ENCODE measurements around the gene NDUFAF4.

NDUFAF4 gene

DNA sequence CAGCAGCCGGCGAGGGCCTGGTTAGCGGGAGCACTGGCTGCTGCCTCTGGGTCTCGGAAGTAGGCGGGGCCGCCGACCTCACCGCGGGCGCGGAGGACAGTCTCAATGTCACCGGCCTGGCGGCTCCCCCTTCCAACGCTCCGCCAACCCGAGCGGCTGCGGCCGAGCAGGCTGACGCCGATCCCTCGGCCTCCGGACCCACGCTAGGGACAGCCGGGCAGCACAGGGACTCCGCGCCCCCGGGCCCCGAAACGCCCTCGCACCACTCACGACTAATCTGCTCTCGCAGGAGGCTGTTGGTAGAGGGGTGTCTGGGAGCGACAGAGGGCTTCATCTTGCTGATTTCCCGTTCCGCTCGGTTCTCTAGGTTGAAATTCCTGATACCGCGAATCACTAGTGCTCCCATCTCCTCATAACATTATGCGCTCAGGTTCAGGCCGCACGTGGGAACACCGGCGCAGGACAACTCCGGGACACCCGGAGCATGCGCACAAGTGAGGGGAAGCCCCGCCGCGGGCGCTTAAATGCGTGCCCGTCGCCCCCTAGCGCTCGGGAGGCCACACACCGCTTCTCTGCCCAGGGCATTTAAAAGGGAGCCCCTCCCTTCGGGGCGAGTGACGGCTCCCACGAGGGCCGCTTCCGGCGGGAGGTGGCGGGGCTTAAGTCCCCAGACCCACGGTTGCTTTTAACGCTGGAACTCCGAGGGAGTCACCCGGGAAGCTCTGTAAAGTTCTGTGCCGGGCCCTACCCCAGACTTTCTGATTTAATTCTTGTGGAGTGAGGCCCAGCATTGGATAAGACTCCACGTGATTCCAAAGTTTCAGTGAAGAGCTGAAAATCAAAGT, at the start of gene NDUFAF4:
NDUFAF4 (minus strand) TSS at position 496 of the 845 bp plus-strand sequence; CDS start at position 406, 90 bp downstream.
- peak; percentile 97 for DNase-seq

DNA sequence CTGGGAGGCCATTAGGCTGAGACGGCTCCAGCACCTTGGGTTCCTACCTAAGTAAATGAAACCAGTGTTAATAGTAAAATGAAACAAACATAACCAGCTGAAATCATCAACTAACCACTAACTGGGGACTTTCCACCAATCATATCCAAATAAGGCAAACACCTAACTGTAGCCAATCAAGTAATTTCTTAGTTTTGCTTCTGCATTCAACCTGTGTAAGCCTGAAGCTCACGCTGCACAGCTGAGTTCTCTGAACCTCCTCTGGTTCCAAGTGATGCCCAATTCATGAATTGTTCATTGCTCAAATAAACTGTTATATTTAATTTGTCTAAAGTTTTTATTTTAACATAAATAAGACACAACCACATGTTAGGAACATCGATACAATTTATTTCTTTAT, 49.4 kb upstream of the NDUFAF4 start:
- DNase-seq, result no peak

DNA sequence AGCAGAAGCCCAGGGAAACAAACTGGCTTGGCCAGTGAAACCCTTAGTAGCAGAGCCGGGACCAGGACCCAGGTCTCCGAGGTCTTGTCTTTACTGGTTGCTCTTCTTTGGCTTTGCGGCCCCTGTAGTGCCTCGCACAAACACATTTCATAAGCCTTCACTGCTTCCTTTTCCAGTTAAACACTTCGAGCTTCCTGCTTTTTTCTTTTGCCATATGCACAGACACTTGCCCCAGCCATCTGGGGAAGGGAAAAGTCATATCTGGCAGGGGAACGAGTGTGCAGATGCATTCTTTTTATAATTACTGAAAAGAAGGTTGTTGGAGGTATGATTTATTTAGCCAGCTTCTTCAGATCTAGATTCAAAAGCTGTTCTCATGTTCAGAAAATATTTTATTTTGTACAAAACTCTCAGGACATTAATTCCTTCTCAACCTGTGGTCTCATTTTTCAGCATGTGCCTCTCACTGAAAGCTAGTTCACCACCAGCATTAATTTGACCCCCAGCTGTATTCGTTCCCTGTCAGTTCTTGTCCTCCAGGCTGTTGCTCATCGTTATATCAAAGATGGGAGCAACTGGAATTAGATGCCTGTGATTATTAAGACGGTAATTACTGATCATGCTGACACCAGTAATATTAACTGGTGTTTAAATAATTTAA, 46.0 kb upstream of the NDUFAF4 start:
- DNase-seq, result no peak

DNA sequence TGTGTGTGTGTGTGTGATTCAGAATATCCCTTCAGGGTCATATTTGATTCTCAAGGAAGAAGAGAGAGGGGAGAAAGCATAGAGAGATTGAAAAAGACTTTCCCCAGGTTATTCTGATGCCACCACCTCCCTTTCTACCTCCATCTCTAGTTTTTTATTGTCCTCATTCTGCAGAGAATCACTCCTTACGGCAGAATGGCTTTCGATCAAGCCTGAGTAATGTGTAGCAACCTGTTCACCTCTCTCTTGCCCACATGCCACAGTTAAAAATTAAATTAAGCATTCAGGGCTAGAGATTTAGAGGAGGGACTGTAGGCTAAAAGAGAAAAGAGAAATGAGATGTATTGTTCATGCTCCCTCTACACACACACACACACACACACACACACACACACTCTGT, 45.0 kb upstream of the NDUFAF4 start:
- no peak for DNase-seq

DNA sequence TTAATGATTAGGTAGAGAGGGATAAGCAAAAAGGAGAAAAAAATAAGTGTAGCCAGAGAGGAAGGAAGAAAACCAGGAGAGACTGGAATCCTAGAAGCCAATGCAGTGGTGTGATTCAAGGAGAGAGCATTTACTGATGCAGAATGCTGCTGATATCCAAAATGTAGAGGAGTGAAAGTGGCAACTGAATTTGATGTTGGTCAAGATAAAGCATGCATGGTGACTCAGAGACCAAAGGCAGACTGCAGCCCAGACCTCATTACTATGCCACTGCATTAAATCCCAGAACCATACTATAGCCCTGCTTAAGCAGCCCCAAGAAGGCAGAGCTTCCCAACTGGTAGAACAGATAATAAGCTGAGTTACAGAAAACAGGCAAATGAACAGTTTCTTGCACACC, 42.6 kb upstream of the NDUFAF4 start:
- no peak for DNase-seq

DNA sequence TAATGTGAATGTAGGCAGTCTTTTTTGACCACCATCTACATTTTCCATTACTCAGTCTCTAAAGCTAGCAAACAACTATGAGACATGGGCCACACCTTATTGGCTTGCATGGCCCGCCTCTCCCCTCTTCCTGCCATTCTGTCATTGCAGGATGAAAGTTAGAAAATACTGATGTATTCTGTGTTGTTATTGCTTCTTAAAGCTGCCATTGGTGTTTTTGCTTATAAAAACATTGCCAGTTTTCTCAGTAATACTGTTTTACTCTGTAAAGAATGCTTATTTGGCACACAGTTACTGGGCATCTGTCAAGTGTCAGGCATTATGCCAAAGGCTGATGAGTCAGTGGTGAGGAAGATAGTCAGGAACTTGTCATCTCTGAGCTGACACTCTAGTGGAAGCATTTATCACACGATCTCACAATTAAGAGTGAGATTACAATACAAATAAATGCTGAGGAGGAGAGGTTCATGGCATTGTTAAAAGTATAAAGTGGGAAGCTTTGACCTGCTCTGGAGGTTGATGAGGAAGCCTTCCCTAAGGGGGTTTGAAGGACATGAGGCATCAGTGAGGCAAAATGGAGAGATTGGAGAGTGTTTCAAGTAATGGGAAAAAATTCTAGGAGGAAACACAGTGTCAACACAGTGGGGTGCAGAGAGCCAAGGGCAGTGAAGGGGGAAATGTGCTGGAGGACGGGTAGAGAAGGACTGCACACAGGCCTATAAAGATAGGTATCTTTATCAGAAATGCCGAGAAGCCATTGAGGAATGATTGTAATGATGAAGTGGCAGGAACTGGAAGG, 41.5 kb upstream of the NDUFAF4 start:
- DNase-seq, result peak; percentile 59

DNA sequence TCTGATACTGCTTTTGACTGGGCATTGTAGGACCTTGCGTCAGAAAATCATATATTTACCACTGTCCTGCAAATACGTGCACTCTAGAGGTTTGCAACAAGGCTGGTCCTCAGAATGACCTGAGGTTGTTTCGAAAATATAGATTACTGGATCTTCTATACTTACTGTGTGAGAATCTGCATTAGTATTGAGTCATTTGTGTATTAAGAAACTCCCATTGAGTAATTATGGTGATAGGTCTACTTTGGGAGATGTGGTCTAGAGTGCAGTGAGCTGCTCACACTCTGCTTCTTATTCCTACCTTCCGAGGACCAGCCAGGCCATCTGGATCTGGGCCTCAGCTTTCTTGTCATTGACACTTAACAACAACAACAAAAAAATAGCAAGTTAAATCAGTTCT, 36.4 kb upstream of the NDUFAF4 start:
- no peak for DNase-seq

DNA sequence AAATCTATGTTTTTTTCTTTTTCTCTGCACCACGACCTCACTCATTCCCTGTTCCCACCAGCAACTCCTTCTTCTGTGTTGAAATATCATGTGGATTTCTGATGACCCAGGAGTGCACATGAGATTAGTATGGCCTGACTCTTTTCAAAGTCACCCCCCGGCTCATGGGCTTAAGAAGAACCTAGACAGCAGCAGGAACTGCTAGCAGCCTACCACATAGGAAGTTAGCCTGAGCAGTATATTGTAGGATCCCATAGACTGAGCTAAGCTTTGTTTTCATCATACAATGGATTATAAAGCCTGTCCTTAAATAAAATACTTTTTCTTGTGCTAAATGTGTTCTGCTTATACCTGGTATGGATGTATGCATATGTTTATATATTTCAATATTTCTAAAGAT, 33.5 kb upstream of the NDUFAF4 start:
- no peak for DNase-seq

DNA sequence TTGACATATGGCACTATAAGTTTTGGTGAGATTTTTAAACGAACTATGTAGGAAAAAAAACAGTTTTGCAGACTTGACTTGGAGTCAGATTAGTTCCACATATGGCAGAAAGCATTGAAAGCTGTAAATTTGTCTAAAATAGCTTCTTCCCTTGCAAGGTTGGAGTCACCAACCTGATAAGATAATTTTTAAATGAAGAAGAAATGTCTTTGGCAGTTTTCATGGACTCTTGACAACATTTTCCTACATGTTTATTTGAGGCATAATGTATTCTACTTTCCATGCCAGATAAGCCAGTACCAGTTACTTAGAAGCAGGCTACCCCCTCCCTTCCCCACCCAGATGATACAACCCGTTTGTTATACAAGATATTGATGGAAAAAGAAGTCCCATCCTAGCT, 32.0 kb upstream of the NDUFAF4 start:
- no peak for DNase-seq

DNA sequence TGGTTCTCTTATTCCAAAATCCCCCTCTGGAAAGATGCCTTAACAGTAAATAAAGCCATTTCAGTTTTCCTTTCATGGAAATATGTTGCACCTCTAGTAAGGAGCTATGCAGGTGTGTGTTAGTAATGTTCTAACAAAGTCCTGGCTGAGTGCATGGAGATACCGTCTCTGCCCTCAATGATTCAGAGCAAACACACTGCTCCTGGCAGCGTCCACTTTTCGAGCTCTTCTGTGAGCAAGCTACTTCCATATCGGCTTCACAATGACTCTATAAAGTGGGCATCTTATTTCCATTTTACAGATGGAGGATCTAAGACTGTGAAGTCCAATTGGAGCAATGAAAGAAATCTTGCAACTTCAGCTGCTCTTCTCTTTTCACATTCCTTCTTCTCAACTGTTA, 30.0 kb upstream of the NDUFAF4 start:
- DNase-seq, result no peak

DNA sequence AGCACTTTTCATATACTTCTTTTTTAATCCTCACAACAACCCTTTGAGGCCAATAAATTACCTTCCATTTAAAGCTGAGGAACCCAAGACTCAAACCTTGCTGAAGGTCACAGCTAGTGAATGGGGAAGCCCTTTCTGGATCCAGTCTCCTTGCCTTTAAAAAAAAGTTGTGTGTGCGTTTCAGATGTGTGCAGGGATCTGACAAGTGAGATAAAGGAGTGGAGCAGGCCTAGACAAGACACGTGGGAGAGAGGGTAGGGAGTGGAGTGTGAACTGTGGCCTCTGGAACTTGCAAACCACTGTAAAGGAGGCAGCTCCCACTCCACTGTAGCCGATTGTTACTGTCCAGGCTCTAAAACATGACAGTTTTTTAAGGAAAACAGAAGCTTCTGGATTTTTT, 28.7 kb upstream of the NDUFAF4 start:
- no peak for DNase-seq

DNA sequence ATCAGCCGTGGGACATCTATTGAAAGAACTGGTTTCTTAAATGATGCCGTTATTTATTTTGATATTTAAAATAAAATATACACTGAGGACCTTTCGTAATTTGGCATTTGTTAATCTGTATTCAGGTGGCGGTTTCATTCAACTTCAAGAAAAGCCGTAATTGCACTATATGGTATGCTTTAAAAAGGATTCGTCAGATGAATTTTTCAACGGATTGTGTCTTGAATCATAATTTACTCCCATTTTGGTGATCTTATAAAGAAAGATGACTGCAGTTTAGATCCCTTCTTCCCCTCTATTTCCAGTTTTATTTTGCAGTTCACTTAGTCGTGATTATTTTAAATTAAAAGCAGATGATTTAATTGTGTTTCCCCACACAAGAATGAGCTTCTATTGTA, 27.6 kb upstream of the NDUFAF4 start:
- DNase-seq, result no peak

DNA sequence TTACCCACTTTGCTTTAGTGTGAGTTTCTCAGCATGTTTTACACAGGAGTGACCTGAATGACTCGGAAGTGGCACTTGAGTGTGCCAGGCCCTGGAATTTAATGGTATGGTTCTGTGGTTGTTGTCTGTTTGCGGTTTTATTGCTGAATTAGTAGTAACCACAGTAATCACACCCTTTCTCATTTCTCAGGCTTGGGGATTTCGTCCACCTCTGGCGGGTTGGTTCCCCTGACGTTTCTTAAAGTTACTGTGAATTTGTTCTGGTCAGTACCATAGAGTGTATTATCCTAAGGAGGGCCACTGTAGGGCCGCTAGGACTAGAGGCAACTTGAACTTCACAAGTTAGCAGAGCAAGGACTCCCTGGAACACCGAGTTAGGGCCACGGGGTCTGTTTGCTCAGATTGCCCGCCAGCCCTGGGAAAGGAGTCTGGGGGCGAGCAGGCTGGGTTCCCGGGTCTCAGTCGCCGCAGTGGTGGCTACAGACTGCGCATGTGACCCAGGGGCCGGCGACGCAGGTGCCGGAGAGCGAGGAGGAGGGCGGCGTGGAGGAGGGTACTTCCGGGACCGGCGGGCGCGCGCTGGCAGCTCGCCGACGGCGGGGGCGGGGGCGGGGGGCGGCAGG, 26.3 kb upstream of the NDUFAF4 start:
- no peak for DNase-seq

DNA sequence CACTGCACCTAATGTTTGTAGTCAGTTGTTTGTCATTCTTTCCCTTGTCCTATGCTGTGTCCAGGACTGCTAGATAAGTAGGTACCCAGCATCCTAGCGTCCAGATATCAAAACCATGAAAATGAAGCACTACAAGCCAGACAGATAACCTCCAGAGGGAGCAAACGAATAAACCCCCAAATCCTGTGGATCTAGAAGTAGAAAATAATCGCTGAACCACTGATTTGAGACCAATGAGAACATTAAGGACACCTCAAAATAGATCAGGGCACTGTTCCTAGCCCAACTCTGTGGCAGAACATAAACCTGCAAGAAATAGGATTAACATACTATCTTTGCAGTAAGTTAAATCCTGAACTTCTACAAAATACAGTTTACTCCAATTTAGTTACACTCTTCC, 25.7 kb upstream of the NDUFAF4 start:
- no peak for DNase-seq

DNA sequence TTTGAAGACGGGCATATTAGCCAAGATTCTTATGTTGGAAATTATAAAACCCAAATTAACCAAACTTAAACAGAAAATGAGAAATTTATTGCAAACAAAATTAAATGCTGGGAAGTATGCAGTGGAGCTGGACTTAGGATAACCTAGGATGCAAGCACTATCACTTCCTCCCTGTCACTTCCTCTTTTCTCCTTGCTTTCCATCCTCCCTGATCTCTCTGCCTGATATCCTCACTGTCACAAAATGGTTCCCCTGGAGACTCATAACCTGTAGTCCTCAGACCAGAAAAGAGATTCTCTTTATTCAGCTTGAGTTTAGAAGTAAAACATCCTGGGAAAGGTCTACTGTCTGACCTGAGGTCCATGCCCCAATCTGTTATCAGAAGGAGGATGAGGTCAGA, 19.4 kb upstream of the NDUFAF4 start:
- no peak for DNase-seq

DNA sequence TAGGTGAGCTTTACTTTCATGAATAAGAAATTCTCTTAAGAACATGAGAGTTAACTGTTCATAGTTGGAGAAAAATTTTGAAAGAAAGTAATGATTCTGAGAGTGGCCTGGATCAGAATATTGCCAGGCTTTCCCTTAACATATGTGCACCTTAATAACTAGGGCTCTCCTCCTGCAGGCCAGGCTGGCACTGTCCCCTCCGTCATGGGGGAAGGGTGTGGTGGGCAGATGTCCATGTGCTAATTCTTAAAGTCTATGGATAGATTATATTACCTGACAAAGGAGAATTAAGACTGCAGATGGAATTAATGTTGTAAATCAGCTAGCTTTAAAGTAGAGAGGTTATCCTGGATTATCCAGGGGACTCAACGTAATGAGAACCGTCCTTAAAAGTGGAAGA, 15.9 kb upstream of the NDUFAF4 start:
- no peak for DNase-seq

DNA sequence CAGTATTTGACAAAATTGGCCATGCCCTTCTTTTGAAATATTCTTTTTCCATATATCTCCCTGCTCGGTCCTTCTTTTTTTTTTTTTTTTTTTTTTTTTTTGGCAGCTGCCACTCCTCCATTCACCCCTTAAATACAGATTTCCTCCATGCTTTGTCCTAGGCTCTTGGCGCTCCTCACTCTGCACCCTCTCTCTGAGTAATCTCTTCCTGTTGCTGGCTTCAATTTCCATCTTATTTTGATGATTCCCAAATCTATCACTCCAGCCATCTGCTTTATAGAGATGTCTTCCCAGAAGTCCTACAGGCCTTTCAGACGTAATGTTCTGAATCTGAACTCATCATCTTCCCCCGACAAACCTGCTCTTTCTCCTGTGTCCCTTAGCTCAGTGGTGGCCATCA, 14.1 kb upstream of the NDUFAF4 start:
- no peak for DNase-seq

DNA sequence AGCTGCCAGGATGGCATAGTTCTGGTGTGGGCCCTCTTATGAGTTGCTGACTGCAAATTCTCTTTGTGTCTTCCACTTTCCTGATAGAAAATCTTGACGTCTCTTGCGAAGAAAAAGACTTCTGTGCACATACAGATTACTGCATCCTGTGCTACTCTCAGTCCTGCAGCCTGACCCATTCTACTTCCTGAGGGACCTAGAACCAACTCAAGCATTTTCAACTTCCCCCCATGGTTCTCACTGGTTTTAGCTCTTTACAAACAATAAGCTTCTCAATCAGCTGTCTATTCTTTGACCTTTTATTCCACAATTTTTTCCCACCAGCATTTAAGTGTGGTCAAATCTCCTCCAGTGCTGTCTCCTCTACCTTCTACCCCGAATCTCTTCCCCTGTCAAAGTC, 13.5 kb upstream of the NDUFAF4 start:
- DNase-seq, result no peak

DNA sequence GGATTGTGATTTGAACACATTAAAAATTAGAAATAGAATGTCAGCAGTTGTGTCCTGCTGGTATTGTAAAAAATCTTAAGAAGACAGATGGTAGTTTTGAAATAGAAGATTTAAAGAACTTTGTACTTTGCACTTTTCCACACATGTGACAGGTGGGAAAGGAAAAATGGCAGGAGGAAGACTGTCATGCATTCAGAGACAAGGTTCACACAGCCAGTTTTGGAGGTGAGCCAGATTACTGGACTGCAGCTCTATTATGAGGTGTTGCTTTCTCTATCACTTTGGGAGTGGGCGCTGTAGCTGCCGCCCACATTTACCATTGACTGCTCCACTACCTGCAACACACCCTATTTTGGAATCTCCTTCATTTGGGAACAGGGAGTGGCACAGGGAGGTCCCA, 12.1 kb upstream of the NDUFAF4 start:
- no peak for DNase-seq

DNA sequence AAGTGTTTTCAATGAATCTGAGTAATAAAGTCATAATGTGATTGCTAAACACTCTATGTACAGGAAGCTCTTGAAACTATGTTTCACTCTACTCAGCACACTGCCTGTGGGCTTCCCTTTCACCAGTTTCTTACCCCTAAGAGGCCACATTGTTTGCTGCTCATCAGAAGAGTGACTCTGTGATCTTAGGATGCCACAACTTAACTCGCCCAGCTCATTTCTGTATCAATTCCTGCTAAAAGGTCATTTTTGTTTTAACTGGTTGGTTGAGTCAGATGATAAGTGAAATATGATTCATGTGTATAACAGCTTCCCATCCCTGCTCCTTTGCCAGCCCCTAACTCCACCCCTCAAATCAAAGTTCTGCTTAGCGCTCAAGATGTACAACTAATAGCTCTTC, 9.8 kb upstream of the NDUFAF4 start:
- peak; percentile 64 for DNase-seq

DNA sequence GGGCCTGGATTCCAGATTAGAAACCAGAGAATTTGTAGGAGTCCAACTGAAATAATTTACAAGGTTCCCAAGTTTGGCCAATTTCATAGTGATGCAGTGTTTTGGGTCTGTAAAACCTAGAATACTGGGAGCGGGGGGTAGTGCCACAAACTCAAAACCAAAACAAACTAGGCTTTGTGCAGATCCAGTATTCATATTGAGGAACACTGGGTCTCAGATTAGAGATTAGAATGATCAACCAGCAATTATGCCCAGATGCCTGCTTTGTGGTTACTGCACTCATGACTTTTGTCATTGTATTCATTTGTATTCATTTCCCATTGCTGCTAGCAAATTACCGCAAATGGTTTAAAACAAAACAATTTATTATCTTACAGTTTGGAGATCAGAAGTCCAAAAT, 3.2 kb upstream of the NDUFAF4 start:
- no peak for DNase-seq

DNA sequence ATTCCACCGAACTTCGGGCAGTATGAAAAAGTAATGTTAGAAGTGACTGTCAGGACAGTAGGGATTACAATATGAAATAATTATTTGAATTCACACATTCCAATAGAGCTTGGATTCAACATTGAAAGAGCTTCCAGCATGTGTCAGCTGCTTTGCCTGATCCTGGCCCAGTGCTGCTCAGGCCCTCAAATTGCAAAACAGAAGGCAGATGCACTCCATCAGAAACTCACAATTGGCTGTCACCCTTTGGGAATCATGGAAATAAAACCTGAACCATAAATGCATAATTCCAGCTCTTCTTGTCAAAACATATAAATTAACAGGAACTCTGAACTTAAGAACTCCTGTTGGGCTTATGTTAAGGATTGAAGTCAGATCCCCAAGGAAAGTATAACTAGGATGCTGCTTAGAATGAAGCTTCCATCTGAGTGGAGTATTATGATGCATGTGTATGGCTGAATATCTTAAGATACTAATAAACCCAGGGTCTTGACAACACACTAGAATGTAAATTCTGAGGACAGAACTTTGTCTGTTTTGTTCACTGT, 1.8 kb upstream of the NDUFAF4 start:
- DNase-seq, result no peak

DNA sequence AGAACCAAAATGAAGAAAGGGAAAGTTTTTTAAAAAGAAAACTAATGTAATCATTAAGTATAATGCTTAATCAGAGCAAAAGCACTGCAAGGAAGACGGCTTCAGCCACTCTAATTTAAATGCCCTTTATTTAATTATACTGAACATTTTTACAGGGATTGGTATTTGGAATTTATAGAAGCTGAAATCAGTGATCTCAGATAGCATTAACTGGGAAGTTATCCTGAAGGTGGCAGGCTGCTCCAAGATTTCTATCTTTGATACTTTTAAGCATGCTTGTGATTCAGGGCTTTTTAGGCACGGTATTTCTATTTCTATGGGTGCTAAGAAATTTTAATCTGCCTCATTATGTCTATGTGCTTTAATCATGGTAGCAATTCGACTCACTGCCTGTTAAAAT, 1.3 kb upstream of the NDUFAF4 start:
- DNase-seq, result no peak
